GM19043 (cell line): ENCODE measurements around the gene CSNK2A2.
A peak's percentile ranks its signal among the peaks of the same experiment; 100 is the strongest.

Source experiments
- ATAC-seq: cut with Tn5 transposase; IDR thresholded peaks from one replicate; pipeline ENCODE4 v1.9.1; 2021; ENCODE audit warnings: low read depth; ENCODE audit not compliant: unreplicated experiment

CSNK2A2 gene

DNA sequence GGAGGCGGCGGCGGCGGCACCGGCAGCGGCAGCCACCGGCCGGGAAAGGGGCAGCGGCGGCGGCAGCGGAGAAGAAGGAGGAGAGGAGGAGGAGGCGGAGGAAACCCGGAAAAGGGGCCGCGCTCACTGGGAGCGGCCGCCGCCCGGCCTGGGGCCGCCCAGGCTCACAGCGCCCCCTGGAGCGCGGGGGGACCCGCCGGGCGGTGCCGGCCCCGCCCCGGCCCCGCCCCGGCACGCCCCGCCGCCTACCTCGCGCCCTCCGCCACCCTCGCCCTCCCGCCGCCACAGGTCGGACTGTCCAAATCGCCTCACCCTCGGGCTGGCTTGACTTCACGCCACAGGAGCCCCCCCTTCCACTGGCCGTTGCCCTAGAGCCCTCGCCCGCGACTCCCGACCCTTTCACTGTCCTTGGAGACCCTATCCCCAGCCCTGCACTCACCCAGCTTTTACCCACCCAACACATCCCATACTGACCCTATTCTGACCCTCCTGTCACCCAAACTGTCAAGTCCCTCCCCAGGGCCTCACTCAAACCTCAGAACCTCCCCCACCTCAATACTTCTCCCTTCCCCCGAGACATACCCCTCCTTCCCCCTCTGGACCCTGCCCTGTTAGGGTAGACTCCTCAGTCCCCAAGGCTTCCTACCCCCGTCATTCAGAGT, at the start of gene CSNK2A2:
Gene CSNK2A2, minus strand, starts transcription at position 85 of the 662 bp plus-strand sequence. CDS start 370 bp downstream, outside the sequence.
- ATAC-seq, result peak; percentile 79

GRCh38 chr16:58243528-58244004, 45.7 kb upstream of the CSNK2A2 start:
- ATAC-seq, result peak; percentile 96

DNA sequence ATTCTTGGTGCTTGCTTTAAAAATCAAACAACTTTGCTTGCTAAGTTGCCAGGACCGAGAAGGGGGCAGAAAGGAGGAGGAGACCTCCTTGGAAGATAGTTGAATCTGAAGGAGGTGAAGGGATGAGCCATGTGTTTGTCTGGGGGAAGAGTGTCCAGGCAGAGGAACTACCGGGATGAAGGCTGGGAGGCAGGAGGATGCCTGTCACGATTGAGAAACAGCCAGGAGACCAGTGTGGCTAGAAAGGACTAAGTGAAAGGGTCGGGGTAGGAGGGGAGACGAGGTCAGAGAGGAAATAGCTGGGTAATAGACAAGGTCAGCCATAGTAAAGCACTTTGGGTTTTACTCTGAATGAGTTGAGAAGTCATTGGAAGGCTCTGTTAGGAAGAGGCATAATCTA, 38.9 kb upstream of the CSNK2A2 start:
- ATAC-seq, result no peak

DNA sequence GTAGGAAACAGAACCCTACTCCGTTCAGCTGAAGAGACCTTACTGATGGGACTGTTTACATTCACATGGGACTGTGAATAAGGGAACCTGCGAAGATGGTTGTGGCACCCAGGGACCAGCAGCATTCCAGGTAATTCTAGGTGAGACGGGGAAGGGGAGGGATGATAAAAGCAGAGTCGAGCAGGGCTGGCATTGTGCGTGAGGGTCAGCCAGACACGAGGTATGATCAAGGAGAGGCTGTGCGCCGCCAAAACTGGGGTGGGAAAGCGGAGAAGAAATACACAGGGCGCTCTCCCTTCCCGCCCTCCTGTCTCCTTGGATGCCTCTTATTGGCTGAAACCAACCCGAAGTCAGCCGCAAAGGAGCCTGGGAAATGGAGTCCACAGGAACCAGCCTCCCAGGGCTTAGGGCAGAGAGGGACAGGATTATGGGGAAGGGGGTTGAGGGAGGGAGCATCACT, 38.4 kb upstream of the CSNK2A2 start:
- peak; percentile 99 for ATAC-seq

DNA sequence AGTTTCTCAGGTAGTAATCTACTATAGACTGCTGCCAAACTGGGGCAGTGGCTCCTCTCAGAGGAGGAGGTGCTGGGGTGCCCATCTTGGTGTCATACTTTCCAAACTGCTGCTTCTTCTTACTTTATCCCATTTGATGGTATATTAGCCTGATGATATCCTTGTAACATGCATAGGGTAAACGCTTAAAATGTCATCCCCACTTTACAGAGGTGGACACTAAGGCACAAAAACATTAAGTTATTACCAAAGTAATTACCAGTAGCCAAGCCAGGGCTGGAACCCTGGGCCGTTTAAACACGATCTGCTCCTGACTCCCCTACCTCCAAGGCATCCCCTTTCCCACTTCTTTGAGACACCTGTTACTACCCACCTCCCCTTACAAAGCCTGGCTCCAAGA, 37.8 kb upstream of the CSNK2A2 start:
- no peak for ATAC-seq

DNA sequence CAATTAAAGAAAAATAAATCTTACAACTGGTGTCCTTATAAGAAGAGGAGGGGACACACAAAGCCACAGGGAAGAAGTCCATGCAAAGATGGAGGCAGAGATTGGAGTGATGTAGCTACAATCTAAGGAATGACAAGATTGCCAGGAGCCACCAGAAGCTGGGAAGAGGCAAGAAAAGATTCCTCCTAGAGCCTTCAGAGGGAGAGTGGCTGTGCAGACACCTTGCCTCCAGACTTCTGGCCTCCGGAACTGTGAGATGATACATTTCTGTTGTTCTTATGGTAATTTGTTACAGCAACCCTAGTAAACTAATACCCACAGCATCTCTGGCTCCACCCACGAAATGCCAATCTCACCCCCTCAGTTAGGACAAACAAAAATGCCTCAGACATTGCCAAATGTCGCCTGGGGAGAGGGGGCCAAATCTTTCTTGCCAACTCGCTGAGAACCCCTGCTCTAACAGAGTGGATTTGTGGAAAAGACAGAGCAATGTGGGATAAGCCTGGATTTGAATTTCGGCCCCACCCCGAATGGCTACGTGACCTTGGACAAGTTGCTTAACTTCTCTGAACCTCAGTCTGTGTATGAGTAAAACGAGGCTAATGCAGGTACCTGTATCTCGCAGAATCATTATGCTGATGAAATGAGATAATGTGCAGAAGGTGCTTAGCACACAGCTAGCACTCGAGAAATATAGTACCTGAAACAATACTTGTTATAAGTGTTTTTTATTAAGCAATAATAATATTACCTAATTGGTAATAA, 37.1 kb upstream of the CSNK2A2 start:
- ATAC-seq, result no peak

- no peak for ATAC-seq
Measured at GRCh38 chr16:58230259-58230658, 32.4 kb upstream of the CSNK2A2 start.

- no peak for ATAC-seq
Measured at GRCh38 chr16:58226790-58227189, 28.9 kb upstream of the CSNK2A2 start.

- ATAC-seq, result no peak
Measured at GRCh38 chr16:58225965-58226602, 28.2 kb upstream of the CSNK2A2 start.

DNA sequence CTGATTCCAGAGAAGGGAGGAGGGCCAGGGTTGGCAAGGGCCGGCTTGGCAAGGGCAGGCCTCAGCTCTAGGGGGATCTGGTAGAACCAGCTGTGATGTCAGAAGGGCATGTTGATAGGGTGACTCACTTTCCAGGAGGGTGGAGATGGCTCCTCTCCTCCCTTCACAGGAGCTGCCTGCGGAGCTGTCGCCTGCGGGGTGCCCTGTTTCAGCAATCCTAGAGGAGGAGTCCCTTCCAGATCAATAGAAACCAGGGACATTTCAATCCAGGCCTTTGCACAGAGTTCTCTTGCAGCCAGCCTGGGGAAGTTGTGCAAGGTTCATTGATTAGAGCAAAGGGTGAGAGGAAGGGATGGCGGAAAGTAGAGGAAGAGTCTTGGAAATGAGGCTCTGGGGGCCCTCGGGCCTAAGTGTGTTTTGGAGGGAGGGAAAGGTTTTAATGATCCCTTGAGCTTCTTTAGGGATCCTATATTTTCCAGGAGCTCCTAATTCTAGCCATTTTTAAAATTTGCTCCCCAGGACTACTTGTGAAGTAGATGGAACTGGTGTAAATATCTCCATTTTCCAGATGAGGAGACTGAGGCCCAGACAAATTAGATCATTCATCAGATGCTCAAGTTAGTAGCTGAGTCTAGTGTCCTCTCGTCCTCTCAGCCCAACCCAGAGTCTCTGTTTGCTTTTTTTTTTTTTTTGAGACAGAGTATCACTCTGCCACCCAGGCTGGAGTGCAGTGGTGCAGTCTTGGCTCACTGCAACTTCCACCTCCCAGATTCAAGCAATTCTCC, 24.8 kb upstream of the CSNK2A2 start:
- no peak for ATAC-seq

DNA sequence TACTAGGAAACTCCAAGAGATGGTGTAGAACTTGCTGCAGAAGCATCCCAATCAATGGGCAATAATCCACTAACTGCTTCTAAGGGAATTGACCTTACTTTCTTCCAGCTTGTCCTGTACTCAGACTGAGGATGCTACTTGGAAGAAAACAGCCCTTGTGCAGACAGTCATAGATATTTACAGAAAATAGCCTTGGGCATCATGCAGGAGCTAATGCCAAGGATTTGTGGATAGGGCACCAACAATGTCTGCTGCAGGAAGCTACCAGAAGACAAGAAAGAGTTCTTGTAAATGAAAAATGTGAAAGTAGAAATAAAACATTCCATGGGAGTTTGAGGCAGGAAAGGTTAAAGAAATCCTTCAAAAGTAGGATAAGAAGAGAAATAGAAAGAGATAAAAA, 21.5 kb upstream of the CSNK2A2 start:
- no peak for ATAC-seq

- no peak for ATAC-seq
Measured at GRCh38 chr16:58218786-58219185, 20.9 kb upstream of the CSNK2A2 start.

DNA sequence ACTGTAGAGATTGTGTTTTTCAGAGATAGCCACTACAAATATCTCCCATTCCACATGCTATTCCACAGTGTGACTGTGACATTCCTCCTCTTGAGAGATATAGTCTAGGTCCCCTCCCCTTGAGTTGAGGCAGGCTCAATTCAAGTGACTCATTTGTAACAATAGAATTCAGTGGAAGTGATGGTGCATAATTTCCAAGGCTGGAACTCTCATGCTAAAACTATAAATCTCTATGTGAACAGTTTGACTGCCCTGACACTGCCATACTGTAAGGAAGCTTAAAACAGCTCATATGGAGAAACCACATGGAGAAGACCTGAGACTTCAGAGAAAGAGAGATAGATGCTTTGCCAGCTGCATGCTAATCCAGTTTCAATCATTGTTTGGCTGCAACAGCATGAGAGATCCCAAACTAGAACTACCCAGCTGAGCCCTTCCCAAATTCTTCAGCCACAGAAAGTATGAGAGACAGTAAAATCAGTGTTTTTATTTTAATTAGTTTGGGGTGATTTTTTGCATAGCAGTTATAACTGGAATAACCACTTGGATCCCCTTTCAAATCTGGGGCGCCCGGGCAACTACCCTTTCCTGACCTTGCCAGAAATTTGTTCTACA, 19.5 kb upstream of the CSNK2A2 start:
- no peak for ATAC-seq

DNA sequence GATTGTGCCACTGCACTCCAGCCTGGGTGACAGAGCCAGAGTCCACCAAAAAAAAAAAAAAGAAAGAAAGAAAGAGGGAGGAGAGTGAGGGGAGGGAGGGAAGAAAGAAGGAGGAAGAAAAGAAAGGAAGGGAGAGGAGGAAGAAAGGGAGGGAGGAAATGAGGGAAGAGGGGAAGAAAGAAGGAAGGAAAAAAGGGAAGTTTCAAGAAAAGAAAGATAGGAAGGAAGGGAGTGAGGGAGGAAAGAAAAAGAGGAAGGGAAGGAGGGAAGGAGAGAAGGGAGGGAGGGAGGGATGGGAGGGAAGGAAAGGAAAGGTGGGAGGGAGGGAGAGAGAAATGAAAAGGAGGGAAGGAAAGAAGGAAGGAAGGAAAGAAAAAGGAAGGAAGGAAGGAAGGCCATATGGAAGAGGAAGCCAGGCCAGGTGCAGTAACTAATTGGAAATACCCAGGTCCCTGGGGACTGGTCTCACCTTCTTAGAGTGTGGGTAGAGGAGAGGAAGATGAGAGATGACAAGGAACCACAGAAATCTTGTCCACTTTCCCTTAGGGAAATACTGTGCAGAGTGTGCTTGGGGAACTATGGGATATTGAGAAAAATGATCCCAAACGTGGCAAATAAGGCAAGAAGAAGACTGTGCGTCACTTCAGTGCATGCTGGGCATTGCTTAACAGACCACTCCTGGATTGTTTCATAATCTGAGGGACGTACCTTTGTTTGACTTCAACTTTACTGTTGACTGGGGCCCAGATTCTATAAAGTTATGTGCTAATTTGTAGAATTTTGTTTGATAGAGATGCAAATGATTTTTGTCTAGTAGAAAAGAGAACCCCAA, 15.1 kb upstream of the CSNK2A2 start:
- no peak for ATAC-seq

DNA sequence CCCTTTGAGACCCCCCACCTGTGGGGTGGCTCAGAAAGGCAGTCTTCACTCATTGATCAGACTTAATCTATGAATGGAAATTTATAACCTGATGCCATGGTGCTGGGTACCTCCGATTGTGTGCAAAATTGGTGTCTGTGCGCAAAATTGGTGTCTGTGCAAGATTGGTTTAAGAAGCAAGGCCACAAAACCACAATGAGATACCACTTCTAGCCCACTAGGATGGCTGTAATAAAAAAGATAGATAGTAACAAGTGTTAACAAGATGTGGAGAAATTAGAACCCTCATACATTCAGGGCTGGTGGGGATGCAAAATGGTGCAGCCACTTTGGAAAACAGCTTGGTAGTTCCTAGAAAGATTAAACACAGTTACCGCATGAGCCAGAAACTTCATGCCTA, 13.9 kb upstream of the CSNK2A2 start:
- no peak for ATAC-seq

DNA sequence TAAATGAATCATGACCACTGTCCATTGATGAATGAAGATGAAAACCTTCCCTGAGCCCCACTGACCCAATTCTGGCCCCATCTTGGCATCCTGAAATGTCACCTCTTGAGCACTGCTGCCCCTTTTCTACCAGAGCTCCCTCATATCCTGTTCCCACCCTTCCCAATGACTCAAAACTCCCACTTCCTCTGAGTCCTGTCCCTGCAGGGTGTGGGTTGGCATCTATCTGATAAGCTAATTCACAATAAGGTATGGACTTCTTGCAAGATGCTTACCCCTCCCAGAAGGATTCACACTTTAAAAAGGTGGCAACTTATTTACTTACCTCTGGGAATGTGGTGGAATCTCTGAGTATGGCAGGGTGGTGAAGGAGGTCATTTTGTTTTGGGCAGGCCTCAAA, 13.3 kb upstream of the CSNK2A2 start:
- no peak for ATAC-seq

DNA sequence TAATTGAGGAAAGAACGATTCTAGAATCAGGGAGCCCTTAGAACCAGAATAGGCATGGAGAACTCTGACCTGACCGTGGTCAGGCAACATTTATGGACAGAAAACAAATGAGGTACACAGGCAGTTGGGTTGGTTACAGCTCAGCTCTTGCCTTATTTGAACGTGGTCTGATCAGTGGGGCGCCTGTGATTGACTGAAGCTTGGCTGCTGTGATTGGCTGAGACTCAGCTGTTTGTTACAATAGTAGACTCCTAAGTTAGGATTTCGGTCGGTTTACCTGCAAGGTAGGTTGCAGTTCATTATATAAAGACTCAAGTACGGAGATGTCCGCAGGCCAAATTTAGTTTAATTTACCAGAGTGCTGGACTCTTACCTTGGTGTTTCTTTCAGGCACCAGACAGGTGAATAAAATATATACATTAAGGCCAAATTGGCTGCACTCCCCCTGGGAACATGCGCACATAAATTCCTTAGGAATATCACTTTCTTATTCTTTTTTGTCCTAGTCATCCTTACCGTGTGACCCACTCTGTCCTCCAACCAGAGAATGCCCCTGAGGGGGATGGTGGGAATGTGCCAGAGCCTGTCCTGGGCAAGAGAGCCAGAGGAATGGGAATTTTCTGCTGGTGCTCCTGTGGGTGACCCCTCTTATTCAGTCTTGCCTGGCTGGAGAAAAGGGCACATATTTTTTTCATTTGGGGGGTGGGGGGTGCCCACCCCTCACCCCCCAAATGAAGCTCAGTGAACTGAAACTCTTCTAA, 7.5 kb upstream of the CSNK2A2 start:
- no peak for ATAC-seq

- no peak for ATAC-seq
Measured at GRCh38 chr16:58201163-58201562, 3.3 kb upstream of the CSNK2A2 start.
